MM.1S (cell line): ENCODE data around the gene BLOC1S4.

Source experiments
- DNase-seq: peaks from one replicate; pipeline ENCODE4 v3.0.0-alpha.2; 2015
- H2AFZ ChIP-seq: fragments of 300-600 bp; sonication (generic); 2 replicates; pipeline ENCODE4 v1.6.0; 2016; ENCODE audit warnings: antibody characterized with exemption, low read length
- H3F3A ChIP-seq: fragments of 300-600 bp; sonication (generic); 2 replicates; pipeline ENCODE4 v1.6.1; 2016; ENCODE audit warnings: mild to moderate bottlenecking, antibody characterized with exemption, low read length, moderate library complexity, mixed read lengths; ENCODE audit not compliant: insufficient read depth
- H3K27ac ChIP-seq: fragments of 300-600 bp; sonication (generic); 2 replicates; pipeline ENCODE4 v1.5.1; 2016; ENCODE audit warnings: mild to moderate bottlenecking, low read length
- H3K27me3 ChIP-seq: fragments of 300-600 bp; sonication (generic); replicated peaks from 2 replicates; pipeline ENCODE4 v1.6.0; 2016; ENCODE audit warnings: low read length; ENCODE audit not compliant: insufficient read depth
- H3K36me3 ChIP-seq: fragments of 300-600 bp; sonication (generic); replicated peaks from 2 replicates; pipeline ENCODE4 v1.6.1; 2016; ENCODE audit warnings: mild to moderate bottlenecking, low read length, mixed read lengths; ENCODE audit not compliant: insufficient read depth
- H3K4me1 ChIP-seq: fragments of 300-600 bp; sonication (generic); 2 replicates; pipeline ENCODE4 v1.6.1; 2016; ENCODE audit warnings: low read length, mixed read lengths
- H3K4me2 ChIP-seq: fragments of 300-600 bp; sonication (generic); 2 replicates; pipeline ENCODE4 v1.6.0; 2016; ENCODE audit warnings: low read depth, low read length
- H3K4me3 ChIP-seq: fragments of 300-600 bp; sonication (generic); 2 replicates; pipeline ENCODE4 v1.5.1; 2016; ENCODE audit warnings: low read length, mixed read lengths
- H3K79me2 ChIP-seq: fragments of 300-600 bp; sonication (generic); 2 replicates; pipeline ENCODE4 v1.6.1; 2016; ENCODE audit warnings: mixed run types, low read length, mixed read lengths
- H3K9ac ChIP-seq: fragments of 300-600 bp; sonication (generic); 2 replicates; pipeline ENCODE4 v1.6.1; 2016; ENCODE audit warnings: low read length, mixed read lengths
- H3K9me2 ChIP-seq: fragments of 300-600 bp; sonication (generic); replicated peaks from 2 replicates; pipeline ENCODE4 v1.6.1; 2016; ENCODE audit warnings: mild to moderate bottlenecking, low read length, mixed read lengths; ENCODE audit not compliant: insufficient read depth
- H3K9me3 ChIP-seq: fragments of 300-600 bp; sonication (generic); replicated peaks from 2 replicates; pipeline ENCODE4 v1.6.1; 2016; ENCODE audit warnings: mild to moderate bottlenecking, low read length, mixed read lengths; ENCODE audit not compliant: insufficient read depth
- H4K20me1 ChIP-seq: fragments of 300-600 bp; sonication (generic); 2 replicates; pipeline ENCODE4 v1.6.1; 2016; ENCODE audit warnings: mild to moderate bottlenecking, low read length, moderate library complexity, mixed read lengths; ENCODE audit not compliant: insufficient read depth
- EZH2 ChIP-seq: fragments of 300-600 bp; sonication (generic); optimal IDR thresholded peaks from 2 replicates; pipeline ENCODE3; 2017; ENCODE audit warnings: low read depth, mild to moderate bottlenecking, antibody characterized with exemption, low read length, mixed read lengths
- EZH2phosphoT487 ChIP-seq: fragments of 300-600 bp; sonication (generic); IDR thresholded peaks from 2 replicates; pipeline ENCODE4 v1.6.1; 2018; ENCODE audit warnings: antibody characterized with exemption, low read length
- TF ChIP-seq, protein P1 (sequence below): fragments of 300-600 bp; sonication (generic); IDR thresholded peaks from 2 replicates; pipeline ENCODE4 v1.5.1; 2016; ENCODE audit warnings: antibody characterized with exemption, low read length, mixed read lengths

BLOC1S4 gene

DNA sequence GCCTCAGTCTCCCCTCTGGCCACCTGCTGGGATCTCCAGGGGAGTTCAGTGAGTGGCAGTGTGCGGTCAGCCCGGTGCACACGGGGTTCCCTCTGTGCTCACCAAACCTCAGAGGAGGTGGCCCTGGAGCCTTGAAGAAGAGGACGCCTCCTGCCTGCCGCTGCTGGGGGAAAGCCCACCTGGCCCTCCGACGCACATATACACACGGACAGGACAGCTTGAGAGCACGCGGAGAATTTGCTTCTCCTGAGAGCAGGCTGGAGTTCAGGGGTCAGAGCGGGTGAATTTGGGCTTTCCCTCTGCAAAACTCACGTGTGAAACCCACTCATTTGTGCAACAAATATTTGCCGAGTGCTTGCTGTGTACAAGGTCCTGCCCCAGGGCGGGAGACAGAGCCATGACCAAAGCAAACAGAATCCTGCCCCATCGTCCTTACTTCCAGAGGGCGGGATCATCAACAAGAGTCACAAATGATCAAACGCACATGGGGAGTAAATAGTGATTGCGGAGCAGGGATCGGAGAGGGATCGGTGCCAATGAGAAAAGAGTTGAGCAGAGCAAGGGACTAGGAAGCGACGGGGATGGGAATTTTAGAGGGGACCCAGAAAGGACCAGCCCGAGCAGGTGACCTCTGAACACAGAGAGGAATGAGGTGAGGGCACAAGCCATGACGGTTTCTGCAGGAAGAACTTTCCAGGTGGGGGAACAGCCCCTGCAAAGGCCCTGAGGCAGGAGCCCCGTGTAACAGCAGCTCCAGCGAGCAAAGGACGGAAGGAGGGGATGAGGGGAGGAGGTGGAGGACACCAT is 17.6 kb downstream of the BLOC1S4 start:
- H3K4me3 ChIP-seq: no peak overlapping the region
- no peak overlapping the region for H3K9ac ChIP-seq
- no peaks in the 10 kb centered on the region for H3K79me2 ChIP-seq
- TF ChIP-seq, protein P1, sequence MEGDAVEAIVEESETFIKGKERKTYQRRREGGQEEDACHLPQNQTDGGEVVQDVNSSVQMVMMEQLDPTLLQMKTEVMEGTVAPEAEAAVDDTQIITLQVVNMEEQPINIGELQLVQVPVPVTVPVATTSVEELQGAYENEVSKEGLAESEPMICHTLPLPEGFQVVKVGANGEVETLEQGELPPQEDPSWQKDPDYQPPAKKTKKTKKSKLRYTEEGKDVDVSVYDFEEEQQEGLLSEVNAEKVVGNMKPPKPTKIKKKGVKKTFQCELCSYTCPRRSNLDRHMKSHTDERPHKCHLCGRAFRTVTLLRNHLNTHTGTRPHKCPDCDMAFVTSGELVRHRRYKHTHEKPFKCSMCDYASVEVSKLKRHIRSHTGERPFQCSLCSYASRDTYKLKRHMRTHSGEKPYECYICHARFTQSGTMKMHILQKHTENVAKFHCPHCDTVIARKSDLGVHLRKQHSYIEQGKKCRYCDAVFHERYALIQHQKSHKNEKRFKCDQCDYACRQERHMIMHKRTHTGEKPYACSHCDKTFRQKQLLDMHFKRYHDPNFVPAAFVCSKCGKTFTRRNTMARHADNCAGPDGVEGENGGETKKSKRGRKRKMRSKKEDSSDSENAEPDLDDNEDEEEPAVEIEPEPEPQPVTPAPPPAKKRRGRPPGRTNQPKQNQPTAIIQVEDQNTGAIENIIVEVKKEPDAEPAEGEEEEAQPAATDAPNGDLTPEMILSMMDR: no peak
- TF ChIP-seq EZH2phosphoT487 (no peak), EZH2 (no peak)
- no peaks in the 10 kb centered on the region; the same call in 1 of the 2 replicates for H4K20me1 ChIP-seq
- H3K27me3 ChIP-seq: peaks cover 17% of the 10 kb centered on the region
- no peaks in the 10 kb centered on the region for H3K36me3 ChIP-seq
- no peak overlapping the region for H3K4me2 ChIP-seq
- no peaks in the 10 kb centered on the region for H3K4me1 ChIP-seq
- H3K9me3 ChIP-seq: no peaks in the 10 kb centered on the region
- no peaks in the 10 kb centered on the region for H3K9me2 ChIP-seq
- no peak overlapping the region for H2AFZ ChIP-seq
- H3F3A ChIP-seq: no peaks in the 10 kb centered on the region
- DNase-seq: no peak
- H3K27ac ChIP-seq: no peak overlapping the region

DNA sequence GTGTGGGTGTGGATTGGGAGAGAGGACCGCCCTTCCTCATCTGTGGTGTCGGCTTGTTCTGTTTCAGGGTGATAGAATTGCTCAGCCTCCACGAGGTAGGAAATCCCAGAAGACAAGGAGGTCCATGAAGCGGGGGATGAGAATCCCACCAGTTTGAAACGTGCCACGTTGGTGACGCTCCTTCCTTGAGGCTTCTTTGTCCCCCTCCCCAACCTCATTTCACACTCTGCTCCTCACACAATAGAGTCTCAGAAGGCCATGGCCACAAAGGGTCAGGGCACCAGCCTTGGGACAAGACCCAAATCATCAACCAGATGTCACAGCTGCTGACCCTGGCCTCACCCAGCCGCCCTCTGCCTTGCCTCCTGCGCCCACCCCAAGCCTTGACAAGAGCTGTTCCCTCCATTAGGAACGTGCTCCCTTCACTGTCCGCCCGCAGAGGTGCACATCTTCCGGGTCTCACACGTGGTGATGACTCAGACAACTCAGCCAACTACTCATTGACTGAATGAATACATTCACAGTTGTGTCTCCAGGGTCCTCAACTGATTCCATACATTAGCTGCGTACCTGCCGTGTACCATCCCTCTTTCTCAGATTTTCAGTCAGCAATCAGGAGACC is 18.3 kb downstream of the BLOC1S4 start:
- Histone ChIP-seq H2AFZ (no peak overlapping the region), H3K36me3 (no peaks in the 10 kb centered on the region), H3K4me3 (no peak overlapping the region), H3K9me2 (no peaks in the 10 kb centered on the region), H3K27me3 (peaks cover 11% of the 10 kb centered on the region), H3K9me3 (no peaks in the 10 kb centered on the region), H3K79me2 (no peaks in the 10 kb centered on the region), H3K4me2 (no peak overlapping the region), H4K20me1 (no peaks in the 10 kb centered on the region; the same call in 1 of the 2 replicates), H3K9ac (no peak overlapping the region), H3K4me1 (no peaks in the 10 kb centered on the region), H3F3A (no peaks in the 10 kb centered on the region), H3K27ac (no peak overlapping the region)
- TF ChIP-seq, protein P1: no peak
- TF ChIP-seq EZH2: no peak
- no peak for TF ChIP-seq EZH2phosphoT487
- no peak for DNase-seq

DNA sequence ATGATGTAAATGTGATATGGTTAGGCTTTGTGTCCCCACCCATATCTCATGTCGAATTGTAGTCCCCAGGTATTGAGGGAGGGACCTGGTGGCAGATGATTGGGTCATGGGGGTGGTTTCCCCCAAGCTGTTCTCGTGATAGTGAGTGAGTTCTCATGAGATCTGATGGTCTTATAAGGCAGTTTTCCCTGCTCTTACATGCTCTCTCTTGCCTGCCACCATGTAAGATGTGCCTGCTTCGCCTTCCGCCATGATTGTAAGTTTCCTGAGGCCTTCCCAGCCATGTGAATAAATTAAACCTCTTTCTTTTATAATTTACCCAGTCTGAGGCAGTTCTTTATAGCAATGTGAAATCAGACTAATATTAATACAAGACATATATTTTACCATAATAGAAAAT is 23.9 kb downstream of the BLOC1S4 start:
- no peaks in the 10 kb centered on the region for H3K79me2 ChIP-seq
- H3K27ac ChIP-seq: no peak overlapping the region
- no peak overlapping the region for H2AFZ ChIP-seq
- no peak overlapping the region for H3K4me2 ChIP-seq
- TF ChIP-seq, protein P1: no peak
- TF ChIP-seq EZH2phosphoT487 (no peak), EZH2 (no peak)
- no peaks in the 10 kb centered on the region for H3K9me2 ChIP-seq
- H3K27me3 ChIP-seq: no peaks in the 10 kb centered on the region
- H3K9me3 ChIP-seq: no peaks in the 10 kb centered on the region
- peaks cover 4% of the 10 kb centered on the region; the same call in 1 of the 2 replicates for H3K4me1 ChIP-seq
- no peaks in the 10 kb centered on the region for H3K36me3 ChIP-seq
- H4K20me1 ChIP-seq: no peaks in the 10 kb centered on the region; the same call in 1 of the 2 replicates
- no peak overlapping the region for H3K9ac ChIP-seq
- no peak overlapping the region for H3K4me3 ChIP-seq
- DNase-seq: no peak
- no peaks in the 10 kb centered on the region for H3F3A ChIP-seq
